Kidney (tissue), 14 donors: Measurements from ENCODE around the gene GRIA1. TPM values are rescaled to one million over a fixed set of nuclear protein-coding genes. Genes with fewer than 3 reads are reported as not detected.

Experiments used
- DNase-seq, 5 donors: peaks; one replicate each; pipeline ENCODE4 v3.0.0-alpha.2; 2013 to 2020
- FAIRE-seq: peaks from 2 replicates; lab custom pipeline; 2012; peaks lifted over from hg19 to GRCh38; lab: Jason Lieb, UNC
- H3K27ac ChIP-seq, 2 donors: one replicate each; pipeline ENCODE4 v1.7.0; 2013; ENCODE audit warnings: low read depth in 2 of 2, low read length in 2 of 2, inconsistent platforms in 1 of 2
- H3K27me3 ChIP-seq: one replicate; pipeline ENCODE4 v1.7.1; 2013; ENCODE audit warnings: low read length, inconsistent platforms; ENCODE audit not compliant: control insufficient read depth, insufficient read depth
- H3K36me3 ChIP-seq, 3 donors: one replicate each; pipeline versions ENCODE4 v1.7.0 to v1.7.1; 2013; ENCODE audit warnings: low read length in 3 of 3, control low read depth in 1 of 3, inconsistent platforms in 1 of 3; ENCODE audit not compliant: insufficient read depth in 3 of 3, control insufficient read depth in 2 of 3
- H3K4me1 ChIP-seq, 3 donors: one replicate each; pipeline versions ENCODE4 v1.7.0 to v1.7.1; 2013; ENCODE audit warnings: low read length in 3 of 3, inconsistent platforms in 1 of 3, low read depth in 1 of 3; ENCODE audit not compliant: control insufficient read depth in 2 of 3, insufficient read depth in 2 of 3
- H3K4me3 ChIP-seq, 3 donors: one replicate each; pipeline versions ENCODE4 v1.7.0 to v1.8.1; 2013; ENCODE audit warnings: low read length in 3 of 3, control low read depth in 1 of 3, inconsistent platforms in 1 of 3
- H3K9ac ChIP-seq, 3 donors: one replicate each; pipeline versions ENCODE4 v1.7.0 to v1.7.1; 2013; ENCODE audit warnings: low read length in 3 of 3, control low read depth in 1 of 3, inconsistent platforms in 1 of 3
- H3K9me3 ChIP-seq, 3 donors: one replicate each; pipeline versions ENCODE4 v1.7.0 to v1.7.1; 2013; ENCODE audit warnings: low read length in 3 of 3, control low read depth in 1 of 3, inconsistent platforms in 1 of 3; ENCODE audit not compliant: control insufficient read depth in 2 of 3, insufficient read depth in 1 of 3
- CTCF ChIP-seq: IDR thresholded peaks from 3 replicates; pipeline ENCODE4 v1.5.1; 2012; ENCODE audit warnings: mild to moderate bottlenecking, moderate library complexity, borderline replicate concordance; ENCODE audit not compliant: insufficient read depth; ENCODE audit errors: extremely low read depth
- intact Hi-C: fragments of 100-400 bp; cut with DNase I; formaldehyde crosslinking; loops from one replicate; pipeline ENCODE4 v1.11.1; 2022
- polyA plus RNA-seq: library from polyadenylated mRNA; stranded (reverse); fragments of 350-450 nt; fragmentation: Illumina TruSeq; extraction: RNeasy Lipid Tissue Mini Kit (QIAGEN cat#74804); gene quantifications from one replicate; pipeline ENCODE4 v1.2.3, GENCODE V29; 2014; ENCODE audit warnings: low read depth, low replicate concordance; ENCODE audit not compliant: insufficient read depth
- total RNA-seq: library from RNA; stranded (reverse); fragmentation: NEBNext Ultra II Directional; extraction: Animal tissue kit (Norgen Biotek cat#: 25700); gene quantifications from one replicate; pipeline ENCODE4 v1.2.1, GENCODE V29; 2021
- donor health status: control.
- donor health status: control.
- donor health status: control.
- donor health status: control.
- donor health status: control.
- donor health status: DM: yes; HTN: yes; CAD: no.
- donor health status: Normal renal cell carcinoma (clear cell type).

GRIA1 gene
- total and polyA plus RNA-seq, 2 donors from 2014 or later, result 0.50 TPM; not detected in 1

GRCh38 chr5:153636670-153637451 is 146.4 kb downstream of the GRIA1 start:
- H3K27me3 ChIP-seq, result no peaks in the 10 kb centered on the region
- H3K4me3 ChIP-seq, result no peak overlapping the region
- no peaks in the 10 kb centered on the region for H3K4me1 ChIP-seq
- FAIRE-seq (no peak), DNase-seq (no peak)
- intact Hi-C loops, result no loop called here
- H3K36me3 ChIP-seq, result no peaks in the 10 kb centered on the region
- H3K27ac ChIP-seq, result no peak overlapping the region
- no peak for TF ChIP-seq CTCF
- H3K9me3 ChIP-seq, result no peaks in the 10 kb centered on the region
- H3K9ac ChIP-seq, result no peak overlapping the region

- Histone ChIP-seq H3K27ac (no peak overlapping the region), H3K27me3 (no peaks in the 10 kb centered on the region), H3K36me3 (no peaks in the 10 kb centered on the region), H3K9me3 (no peaks in the 10 kb centered on the region), H3K4me3 (no peak overlapping the region), H3K4me1 (no peaks in the 10 kb centered on the region), H3K9ac (no peak overlapping the region)
- FAIRE-seq, result no peak
- intact Hi-C loops, result no loop called here
- no peak for DNase-seq
- no peak for TF ChIP-seq CTCF
Observed at GRCh38 chr5:153640293-153640692, 149.8 kb downstream of the GRIA1 start.

GRCh38 chr5:153641183-153641688 is 150.8 kb downstream of the GRIA1 start:
- Histone ChIP-seq H3K4me3 (no peak overlapping the region), H3K27me3 (no peaks in the 10 kb centered on the region), H3K27ac (no peak overlapping the region), H3K9ac (no peak overlapping the region), H3K4me1 (no peaks in the 10 kb centered on the region), H3K36me3 (no peaks in the 10 kb centered on the region), H3K9me3 (no peaks in the 10 kb centered on the region)
- DNase-seq, result peak in 1 of 5 donors; percentile 10
- no peak for FAIRE-seq
- intact Hi-C loops, result no loop called here
- TF ChIP-seq CTCF, result no peak
